Endodermal cell (in vitro differentiated cells): ENCODE measurements around the gene ATP1A2. TPM values are rescaled to one million over a fixed set of nuclear protein-coding genes. Genes with fewer than 3 reads are reported as not detected.

Source experiments
- DNase-seq: peaks from one replicate; pipeline ENCODE4 v3.0.0-alpha.2; 2017
- H3K27ac ChIP-seq: 2 replicates; pipeline ENCODE4 v1.5.1; 2013; ENCODE audit warnings: mild to moderate bottlenecking, low read depth, low read length, moderate library complexity
- H3K27me3 ChIP-seq: 2 replicates; pipeline ENCODE4 v1.6.1; 2013; ENCODE audit warnings: mild to moderate bottlenecking, low read length, moderate library complexity; ENCODE audit not compliant: insufficient read depth, control insufficient read depth, poor library complexity, severe bottlenecking
- H3K36me3 ChIP-seq: 2 replicates; pipeline ENCODE4 v1.7.0; 2013; ENCODE audit warnings: mild to moderate bottlenecking, low read length, moderate library complexity; ENCODE audit not compliant: control insufficient read depth, insufficient read depth
- H3K4me1 ChIP-seq: one replicate; pipeline ENCODE4 v1.7.0; 2013; ENCODE audit warnings: low read length; ENCODE audit not compliant: control insufficient read depth, insufficient read depth
- H3K4me3 ChIP-seq: 2 replicates; pipeline ENCODE4 v1.5.1; 2013; ENCODE audit warnings: mild to moderate bottlenecking, low read length, moderate library complexity
- H3K9ac ChIP-seq: 2 replicates; pipeline ENCODE4 v1.6.1; 2013; ENCODE audit warnings: mild to moderate bottlenecking, low read length, moderate library complexity; ENCODE audit not compliant: poor library complexity, severe bottlenecking; ENCODE audit errors: extremely low read depth
- H3K9me3 ChIP-seq: 2 replicates; pipeline ENCODE4 v1.6.1; 2013; ENCODE audit warnings: mild to moderate bottlenecking, low read length, moderate library complexity; ENCODE audit not compliant: control insufficient read depth
- H3K27ac Mint-ChIP-seq: 2 replicates; pipeline ENCODE4 v1.8.0; 2020; ENCODE audit warnings: mixed read lengths
- H3K27me3 Mint-ChIP-seq: 2 replicates; pipeline ENCODE4 v1.8.0; 2021; ENCODE audit warnings: mild to moderate bottlenecking, mixed read lengths; ENCODE audit not compliant: insufficient read depth
- H3K36me3 Mint-ChIP-seq: 2 replicates; pipeline ENCODE4 v1.8.0; 2020; ENCODE audit warnings: low read depth, mixed read lengths
- H3K4me1 Mint-ChIP-seq: 2 replicates; pipeline ENCODE4 v1.8.0; 2020; ENCODE audit warnings: mixed read lengths
- H3K4me3 Mint-ChIP-seq: 2 replicates; pipeline ENCODE4 v1.8.0; 2020; ENCODE audit warnings: mild to moderate bottlenecking, moderate library complexity, mixed read lengths
- H3K9me3 Mint-ChIP-seq: 2 replicates; pipeline ENCODE4 v1.8.0; 2020; ENCODE audit warnings: mild to moderate bottlenecking, mixed read lengths
- CTCF ChIP-seq: fragments of 200-600 bp; sonication (generic); conservative IDR thresholded peaks from 2 replicates; pipeline ENCODE4 v1.5.0; 2021; ENCODE audit warnings: antibody characterized with exemption, mild to moderate bottlenecking
- WGBS, 2 experiments: methylation state at CpG; one replicate each; pipeline versions ENCODE4 v1.1.5 to v1.1.7; 2013; ENCODE audit warnings: missing lambda C conversion rate in 2 of 2, mixed read lengths in 1 of 2; ENCODE audit not compliant: insufficient coverage in 1 of 2, insufficient read length in 1 of 2; 5-methylcytosine and 5-hydroxymethylcytosine counted together
- total RNA-seq, 2 donors: library from RNA; stranded (reverse); fragmentation: NEBNext Ultra II Directional in 1 of 2; extraction: Animal tissue kit (Norgen Biotek cat#: 25700) in 1 of 2; gene quantifications; 2 replicates in 1 of 2; 3 replicates in 1 of 2; pipeline ENCODE4 v1.2.1, GENCODE V29; 2021

The ATP1A2 gene
- total RNA-seq, 2 donors from 2014 or later: 3.0 to 3.2 TPM

GRCh38 chr1:160085686-160086455 lies 29.7 kb upstream of the ATP1A2 start:
- Histone ChIP-seq H3K27me3 (peaks cover 54% of the 10 kb centered on the region), H3K9ac (no peak overlapping the region), H3K27ac (no peak overlapping the region), H3K4me3 (no peak overlapping the region), H3K4me1 (no peaks in the 10 kb centered on the region), H3K36me3 (no peaks in the 10 kb centered on the region), H3K9me3 (no peaks in the 10 kb centered on the region)
- no peaks in the 10 kb centered on the region for H3K9me3 Mint-ChIP-seq
- peaks cover 5% of the 10 kb centered on the region for H3K36me3 Mint-ChIP-seq
- 42 to 46% methylated on average over 13 to 19 of the region's 19 CpGs for WGBS, 2 experiments
- H3K27me3 Mint-ChIP-seq: peaks cover 61% of the 10 kb centered on the region
- peaks cover 2% of the 10 kb centered on the region for H3K4me1 Mint-ChIP-seq
- no peak overlapping the region for H3K27ac Mint-ChIP-seq
- DNase-seq: peak; percentile 96
- peak; percentile 98 for TF ChIP-seq CTCF
- no peak overlapping the region for H3K4me3 Mint-ChIP-seq

- Mint-ChIP-seq H3K36me3 (peaks cover 5% of the 10 kb centered on the region), H3K4me1 (peaks cover 2% of the 10 kb centered on the region), H3K27ac (no peak overlapping the region), H3K27me3 (peaks cover 55% of the 10 kb centered on the region), H3K4me3 (no peak overlapping the region), H3K9me3 (no peaks in the 10 kb centered on the region)
- Histone ChIP-seq H3K27me3 (peaks cover 48% of the 10 kb centered on the region), H3K36me3 (no peaks in the 10 kb centered on the region), H3K9ac (no peak overlapping the region), H3K27ac (no peak overlapping the region), H3K9me3 (no peaks in the 10 kb centered on the region), H3K4me1 (no peaks in the 10 kb centered on the region), H3K4me3 (no peak overlapping the region)
- 95 to 98% methylated on average over 3 to 5 of the region's 5 CpGs for WGBS, 2 experiments
- no peak for TF ChIP-seq CTCF
- no peak for DNase-seq
Measured at GRCh38 chr1:160086456-160086892, 29.1 kb upstream of the ATP1A2 start.

DNA sequence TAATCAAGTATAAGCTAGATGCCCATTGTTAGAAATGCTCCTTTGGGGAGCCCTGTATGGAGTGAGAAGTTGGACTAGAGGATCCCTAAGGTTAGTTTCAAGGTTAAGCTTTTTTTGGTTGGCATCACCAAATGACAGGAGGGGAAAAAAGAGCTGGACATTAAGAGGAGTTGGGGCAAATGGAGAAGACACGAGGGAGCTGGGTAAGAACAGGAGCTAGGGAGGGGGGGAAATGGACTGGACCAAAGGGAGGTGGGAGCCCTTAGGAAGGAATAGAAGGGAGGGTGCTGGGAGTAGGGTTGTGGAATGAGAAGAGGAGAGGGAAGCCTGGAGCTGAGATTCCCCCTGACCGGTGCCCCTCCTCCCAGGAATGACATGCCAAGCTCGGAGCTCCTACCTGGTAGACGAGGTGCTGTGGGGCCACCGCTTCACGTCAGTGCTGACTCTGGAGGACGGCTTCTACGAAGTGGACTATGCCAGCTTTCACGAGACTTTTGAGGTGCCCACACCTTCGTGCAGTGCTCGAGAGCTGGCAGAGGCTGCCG lies 28.4 kb upstream of the ATP1A2 start:
- WGBS, 2 experiments: 93 to 100% methylated on average over 1 to 12 of the region's 12 CpGs
- H3K36me3 Mint-ChIP-seq: peaks cover 9% of the 10 kb centered on the region
- Histone ChIP-seq H3K27ac (no peak overlapping the region), H3K9me3 (no peaks in the 10 kb centered on the region), H3K36me3 (no peaks in the 10 kb centered on the region), H3K27me3 (peaks cover 41% of the 10 kb centered on the region), H3K4me1 (no peaks in the 10 kb centered on the region), H3K4me3 (no peak overlapping the region), H3K9ac (no peak overlapping the region)
- no peak overlapping the region for H3K4me3 Mint-ChIP-seq
- H3K27ac Mint-ChIP-seq: no peak overlapping the region
- H3K27me3 Mint-ChIP-seq: peaks cover 48% of the 10 kb centered on the region
- peaks cover 2% of the 10 kb centered on the region for H3K4me1 Mint-ChIP-seq
- H3K9me3 Mint-ChIP-seq: no peaks in the 10 kb centered on the region
- DNase-seq: no peak
- TF ChIP-seq CTCF: no peak
